Stimulated activated CD8-positive, alpha-beta memory T cell treated with anti-CD3 and anti-CD28 coated beads, Interleukin-4, amount 100 ng/mL, for 48 hours (primary cell): ENCODE data around the gene ST3GAL5.
"Not testable (repeated sequence)": the region's sequence is repeated elsewhere in the genome, so short reads cannot be mapped to it uniquely, and the experiment has no call there.

Experiments
- DNase-seq: peaks from one replicate; pipeline ENCODE4 v3.0.0-alpha.2; 2020

The ST3GAL5 gene

GRCh38 chr2:85830645-85831044 is 58.1 kb downstream of the ST3GAL5 start:
- DNase-seq: no peak

- DNase-seq: not testable (repeated sequence)
Measured at GRCh38 chr2:85829394-85829793, 59.4 kb downstream of the ST3GAL5 start.

GRCh38 chr2:85828725-85829124 is 60.1 kb downstream of the ST3GAL5 start:
- DNase-seq: no peak

GRCh38 chr2:85827879-85828569 is 60.8 kb downstream of the ST3GAL5 start:
- DNase-seq: no peak

GRCh38 chr2:85826990-85827878 is 61.6 kb downstream of the ST3GAL5 start:
- DNase-seq: peak; percentile 89

GRCh38 chr2:85823951-85824350 is 64.8 kb downstream of the ST3GAL5 start:
- no peak for DNase-seq

GRCh38 chr2:85822766-85823165 is 66.0 kb downstream of the ST3GAL5 start:
- no peak for DNase-seq

- no peak for DNase-seq
Measured at GRCh38 chr2:85819811-85820510, 68.8 kb downstream of the ST3GAL5 start.

- no peak for DNase-seq
Measured at GRCh38 chr2:85814802-85815550, 73.8 kb downstream of the ST3GAL5 start.

- DNase-seq: peak; percentile 94
Measured at GRCh38 chr2:85813982-85814801, 74.6 kb downstream of the ST3GAL5 start.

- no peak for DNase-seq
Measured at GRCh38 chr2:85813211-85813981, 75.4 kb downstream of the ST3GAL5 start.

- DNase-seq: no peak
Measured at GRCh38 chr2:85812094-85812735, 76.6 kb downstream of the ST3GAL5 start.

GRCh38 chr2:85811180-85812093 is 77.4 kb downstream of the ST3GAL5 start:
- DNase-seq: peak; percentile 9

- peak; percentile 12 for DNase-seq
Measured at GRCh38 chr2:85810371-85811179, 78.2 kb downstream of the ST3GAL5 start.

- peak; percentile 16 for DNase-seq
Measured at GRCh38 chr2:85807756-85808155, 81.0 kb downstream of the ST3GAL5 start.

- peak; percentile 14 for DNase-seq
Measured at GRCh38 chr2:85806358-85807118, 82.3 kb downstream of the ST3GAL5 start.

- peak; percentile 34 for DNase-seq
Measured at GRCh38 chr2:85804583-85804982, 84.2 kb downstream of the ST3GAL5 start.
